Common myeloid progenitor, CD34-positive (primary cell): Measurements from ENCODE around the gene PLXNA4.

Experiments
- CTCF ChIA-PET: fragments of 350-600 bp; sonication (Branson Sonifier 250); formaldehyde crosslinking; loops from one replicate; lab custom pipeline; 2021; ENCODE audit warnings: antibody characterized with exemption; lab: Charles Lee
- POLR2A ChIA-PET: fragments of 350-600 bp; sonication (Branson Sonifier 250); formaldehyde crosslinking; loops from one replicate; lab custom pipeline; 2021; ENCODE audit warnings: antibody characterized with exemption; lab: Charles Lee
- DNase-seq, 3 donors: peaks; one replicate each; pipeline versions ENCODE4 v3.0.0 to v3.0.0-alpha.2; 2013
- H3K27ac ChIP-seq, 2 experiments: 1 replicate in 1 of 2; 2 replicates in 1 of 2; pipeline ENCODE4 v1.7.0; 2013; ENCODE audit warnings: inconsistent platforms in 2 of 2, low read length in 2 of 2, mild to moderate bottlenecking in 2 of 2, low read depth in 1 of 2, moderate library complexity in 1 of 2; ENCODE audit not compliant: severe bottlenecking in 2 of 2, insufficient read depth in 1 of 2, poor library complexity in 1 of 2
- H3K27me3 ChIP-seq, 5 experiments: replicated peaks in 2 of 5; 1 replicate in 3 of 5; 2 replicates in 2 of 5; pipeline versions ENCODE4 v1.6.1 to v1.7.0; 2013; ENCODE audit warnings: low read length in 4 of 5, mild to moderate bottlenecking in 2 of 5, moderate library complexity in 2 of 5, inconsistent platforms in 1 of 5; ENCODE audit not compliant: insufficient read depth in 5 of 5, control insufficient read depth in 4 of 5
- H3K36me3 ChIP-seq, 4 experiments: 1 replicate in 2 of 4; 2 replicates in 2 of 4; pipeline versions ENCODE4 v1.6.1 to v1.7.0; 2013; ENCODE audit warnings: low read length in 3 of 4, control low read depth in 1 of 4, mild to moderate bottlenecking in 1 of 4; ENCODE audit not compliant: control insufficient read depth in 4 of 4, insufficient read depth in 4 of 4
- H3K4me1 ChIP-seq, 4 experiments: 1 replicate in 3 of 4; 2 replicates in 1 of 4; pipeline versions ENCODE4 v1.6.1 to v1.7.1; 2013; ENCODE audit warnings: low read length in 3 of 4, mild to moderate bottlenecking in 3 of 4, control low read depth in 1 of 4, inconsistent platforms in 1 of 4, moderate library complexity in 1 of 4; ENCODE audit not compliant: control insufficient read depth in 4 of 4, insufficient read depth in 4 of 4; ENCODE audit errors: control extremely low read depth in 1 of 4
- H3K4me3 ChIP-seq, 7 experiments: 1 replicate in 4 of 7; 2 replicates in 3 of 7; pipeline versions ENCODE4 v1.5.1 to v1.7.0; 2013; ENCODE audit warnings: mild to moderate bottlenecking in 7 of 7, low read length in 6 of 7, moderate library complexity in 6 of 7, inconsistent platforms in 2 of 7, low read depth in 2 of 7, control low read depth in 1 of 7; ENCODE audit not compliant: insufficient read depth in 4 of 7, control insufficient read depth in 1 of 7; ENCODE audit errors: extremely low read depth in 1 of 7
- H3K9me3 ChIP-seq, 5 experiments: 1 replicate in 4 of 5; 2 replicates in 1 of 5; pipeline versions ENCODE4 v1.6.1 to v1.7.1; 2013; ENCODE audit warnings: low read length in 4 of 5, mild to moderate bottlenecking in 2 of 5, inconsistent platforms in 1 of 5, low read depth in 1 of 5, moderate library complexity in 1 of 5; ENCODE audit not compliant: control insufficient read depth in 4 of 5, insufficient read depth in 2 of 5; ENCODE audit errors: control extremely low read depth in 1 of 5
- WGBS: methylation state at CpG from one replicate; pipeline ENCODE4 v1.1.5; 2013; ENCODE audit not compliant: insufficient coverage; 5-methylcytosine and 5-hydroxymethylcytosine counted together

The PLXNA4 gene

DNA sequence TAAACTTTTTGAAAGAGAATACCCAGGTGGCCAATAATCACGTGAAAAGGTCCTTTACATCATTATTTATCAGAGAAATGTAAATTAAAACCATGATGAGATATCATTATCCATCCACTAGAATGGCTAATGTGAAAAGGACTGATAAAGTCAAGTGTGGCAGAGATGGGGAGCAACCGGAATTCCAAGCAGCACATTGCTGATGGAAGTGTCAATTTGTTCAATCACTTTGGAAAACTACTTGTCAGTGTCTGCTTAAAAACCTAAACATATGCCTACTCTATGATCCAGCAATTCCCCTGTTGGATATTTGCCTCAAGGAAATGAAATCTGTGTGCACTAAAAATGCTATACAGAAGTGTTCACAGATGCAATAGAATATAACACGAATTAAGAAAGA lies 465.6 kb downstream of the PLXNA4 start:
- Histone ChIP-seq H3K9me3 (no peaks in the 10 kb centered on the region), H3K27me3 (peaks cover 0 to 8% (median 4%) of the 10 kb centered on the region in 5 experiments), H3K4me1 (no peaks in the 10 kb centered on the region), H3K36me3 (no peaks in the 10 kb centered on the region), H3K4me3 (no peak overlapping the region), H3K27ac (no peak overlapping the region)
- WGBS = no CpG with 5 or more reads among the region's 3 CpGs
- ChIA-PET POLR2A (no interaction called here), CTCF (no interaction called here)
- no peak for DNase-seq

DNA sequence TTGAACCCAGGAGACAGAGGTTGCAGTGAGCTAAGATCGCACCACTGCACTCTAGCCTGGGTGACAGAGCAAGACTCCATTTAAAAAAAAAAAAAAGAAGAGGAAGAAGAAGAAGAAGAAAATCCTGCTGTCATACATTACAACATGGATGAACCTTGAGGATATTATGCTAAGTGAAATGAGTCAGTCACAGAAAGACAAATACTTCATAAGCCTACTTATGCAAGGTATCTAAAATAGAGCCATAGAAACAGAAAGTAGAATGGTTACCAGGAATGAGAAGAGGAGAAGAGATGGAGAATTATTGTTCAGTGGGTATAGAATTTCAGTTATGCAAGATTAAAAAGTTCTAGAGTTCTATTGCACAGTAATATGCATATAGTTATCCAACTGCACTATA lies 466.5 kb downstream of the PLXNA4 start:
- POLR2A ChIA-PET = no interaction called here
- Histone ChIP-seq H3K4me1 (no peaks in the 10 kb centered on the region), H3K27me3 (peaks cover 0 to 7% (median 4%) of the 10 kb centered on the region in 5 experiments), H3K27ac (no peak overlapping the region), H3K9me3 (no peaks in the 10 kb centered on the region), H3K4me3 (no peak overlapping the region), H3K36me3 (no peaks in the 10 kb centered on the region)
- CTCF ChIA-PET = no interaction called here
- no CpG with 5 or more reads among the region's 1 CpG for WGBS
- DNase-seq = no peak

DNA sequence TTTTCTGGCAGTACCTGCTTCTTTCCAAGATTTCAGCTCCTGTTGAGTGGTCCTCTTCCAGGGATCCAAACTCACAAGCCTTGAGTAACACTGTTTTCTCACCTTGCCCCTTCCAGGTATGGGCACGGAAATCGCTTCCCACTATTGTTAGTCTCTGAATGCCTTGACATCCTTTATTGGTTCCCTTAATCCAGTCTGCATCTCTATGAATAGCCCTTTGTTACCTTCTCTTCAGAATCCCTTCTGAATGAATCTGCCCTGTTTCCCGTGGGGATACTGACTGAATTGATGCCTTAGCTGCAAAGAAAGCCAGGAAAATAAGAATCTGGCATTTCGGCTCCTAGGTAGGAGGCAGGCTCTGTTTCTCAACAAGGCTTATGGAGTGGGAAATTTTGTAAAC lies 467.7 kb downstream of the PLXNA4 start:
- DNase-seq = no peak
- 70% methylated on average over 3 of the region's 4 CpGs for WGBS
- Histone ChIP-seq H3K27ac (no peak overlapping the region), H3K9me3 (no peaks in the 10 kb centered on the region), H3K4me1 (no peaks in the 10 kb centered on the region), H3K27me3 (peaks cover 0 to 7% (median 4%) of the 10 kb centered on the region in 5 experiments), H3K36me3 (no peaks in the 10 kb centered on the region), H3K4me3 (no peak overlapping the region)
- POLR2A ChIA-PET = no interaction called here
- CTCF ChIA-PET = no interaction called here

DNA sequence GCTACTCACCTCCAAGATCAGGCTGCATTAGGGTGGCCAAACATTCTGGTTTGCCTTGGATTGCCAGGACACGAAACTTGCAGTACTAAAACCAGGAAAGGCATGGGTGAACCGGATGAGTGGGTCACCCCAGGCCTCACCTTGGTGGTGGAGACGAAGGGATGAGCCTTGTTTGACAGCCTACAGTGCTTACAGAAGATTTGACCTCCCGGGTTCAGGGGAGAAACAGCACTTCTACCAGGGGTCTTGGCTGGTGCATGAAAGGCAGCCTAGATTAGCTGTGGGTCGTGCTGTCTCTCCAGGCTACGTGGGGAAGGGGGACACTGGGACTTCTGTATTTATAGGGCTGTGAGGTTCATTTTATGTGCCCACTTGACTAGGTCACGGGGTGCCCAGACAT lies 469.8 kb downstream of the PLXNA4 start:
- Histone ChIP-seq H3K27me3 (peaks cover 0 to 4% (median 0%) of the 10 kb centered on the region in 5 experiments), H3K27ac (no peak overlapping the region), H3K9me3 (no peaks in the 10 kb centered on the region), H3K4me1 (no peaks in the 10 kb centered on the region), H3K4me3 (no peak overlapping the region), H3K36me3 (no peaks in the 10 kb centered on the region)
- no peak for DNase-seq
- ChIA-PET CTCF (no interaction called here), POLR2A (no interaction called here)
- 95% methylated on average over 5 of the region's 7 CpGs for WGBS

DNA sequence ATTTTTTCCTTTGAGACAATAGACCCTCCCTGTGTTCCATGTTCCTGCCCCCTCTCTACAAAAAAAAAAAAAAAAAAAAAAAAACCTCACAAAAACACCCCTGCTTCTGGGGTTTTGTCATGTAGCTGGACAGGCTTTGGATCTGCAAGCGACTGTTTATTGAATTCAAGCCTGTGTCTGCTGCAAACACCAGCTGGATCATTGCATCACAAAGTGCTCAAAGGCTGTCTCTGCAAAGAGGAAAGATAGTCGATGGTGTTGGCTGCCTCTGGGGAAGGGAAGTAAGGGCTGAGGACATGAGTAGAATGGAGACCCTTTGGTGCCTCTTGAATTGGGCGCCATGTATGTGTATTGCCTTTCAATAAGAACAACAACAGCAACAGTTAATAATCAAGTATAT lies 471.2 kb downstream of the PLXNA4 start:
- POLR2A ChIA-PET = no interaction called here
- no peak for DNase-seq
- Histone ChIP-seq H3K4me3 (no peak overlapping the region), H3K27me3 (peaks cover 0 to 4% (median 0%) of the 10 kb centered on the region in 5 experiments), H3K27ac (no peak overlapping the region), H3K36me3 (no peaks in the 10 kb centered on the region), H3K4me1 (no peaks in the 10 kb centered on the region), H3K9me3 (no peaks in the 10 kb centered on the region)
- CTCF ChIA-PET = no interaction called here
- WGBS = 80% methylated on average over 1 of the region's 3 CpGs

DNA sequence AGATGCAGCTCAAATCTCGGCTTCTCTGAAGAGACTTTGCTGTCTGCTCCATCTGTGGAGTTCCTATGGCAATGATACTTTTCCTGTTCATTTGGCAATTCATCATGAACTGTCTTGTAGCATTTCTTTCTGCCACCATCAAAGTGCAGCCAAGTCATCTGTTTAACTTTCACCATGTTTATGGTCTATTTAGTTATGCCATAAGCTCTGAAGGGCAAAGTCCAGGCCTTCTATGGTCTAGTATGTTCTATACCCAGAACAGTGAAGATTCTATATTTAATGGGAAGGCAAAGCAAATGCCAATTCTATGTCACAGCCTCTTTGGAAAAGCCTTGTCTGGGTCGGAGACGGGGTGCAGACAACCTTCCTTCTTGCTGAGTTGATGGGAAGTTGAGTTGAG lies 472.6 kb downstream of the PLXNA4 start:
- Histone ChIP-seq H3K4me3 (no peak overlapping the region), H3K9me3 (no peaks in the 10 kb centered on the region), H3K36me3 (no peaks in the 10 kb centered on the region), H3K4me1 (no peaks in the 10 kb centered on the region), H3K27ac (no peak overlapping the region), H3K27me3 (peaks cover 0 to 4% (median 0%) of the 10 kb centered on the region in 5 experiments)
- POLR2A ChIA-PET = no interaction called here
- DNase-seq = no peak
- WGBS = 75% methylated on average over 1 of the region's 3 CpGs
- CTCF ChIA-PET = no interaction called here

DNA sequence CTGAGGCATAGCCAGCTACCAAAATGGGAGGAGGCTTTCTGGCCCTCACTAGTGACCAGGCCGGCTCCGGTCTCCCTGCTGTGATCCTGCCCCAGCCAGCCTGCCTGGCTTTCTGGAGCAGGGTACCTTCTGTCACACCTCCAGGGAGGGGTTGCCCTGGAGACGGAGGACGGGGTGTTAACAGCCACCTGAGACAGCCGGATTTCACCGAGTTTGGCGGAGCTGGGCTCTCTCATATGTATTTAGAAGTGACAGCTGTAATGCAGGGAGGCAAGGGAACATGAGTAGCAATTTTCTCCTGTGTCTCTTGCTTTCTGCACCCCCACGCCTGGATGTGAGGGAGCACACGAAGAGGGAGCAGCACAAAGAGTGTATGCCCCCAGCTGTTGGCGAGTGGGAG lies 473.3 kb downstream of the PLXNA4 start:
- WGBS = 77% methylated on average over 10 of the region's 10 CpGs
- Histone ChIP-seq H3K4me1 (no peaks in the 10 kb centered on the region), H3K36me3 (no peaks in the 10 kb centered on the region), H3K27ac (no peak overlapping the region), H3K4me3 (no peak overlapping the region), H3K9me3 (no peaks in the 10 kb centered on the region), H3K27me3 (peaks cover 0 to 3% (median 0%) of the 10 kb centered on the region in 5 experiments)
- POLR2A ChIA-PET = no interaction called here
- CTCF ChIA-PET = no interaction called here
- no peak for DNase-seq
